Activated T-cell treated with anti-CD3 and anti-CD28 coated beads, Interleukin-2, amount 50 U/mL, for 24 hours (primary cell): ENCODE results near the gene SLC28A2.
"Not testable (repeated sequence)": the region's sequence is repeated elsewhere in the genome, so short reads cannot be mapped to it uniquely, and the experiment has no call there.

Experiments used
- DNase-seq: peaks from one replicate; pipeline ENCODE4 v3.0.0-alpha.2; 2020
- H3K27ac Mint-ChIP-seq: 2 replicates; pipeline ENCODE4 v1.8.0; 2020; ENCODE audit warnings: mild to moderate bottlenecking, mixed read lengths
- H3K27me3 Mint-ChIP-seq: 2 replicates; pipeline ENCODE4 v1.8.0; 2020; ENCODE audit warnings: mixed read lengths
- H3K36me3 Mint-ChIP-seq: 2 replicates; pipeline ENCODE4 v1.8.0; 2020; ENCODE audit warnings: low read depth, mixed read lengths
- H3K4me1 Mint-ChIP-seq: 2 replicates; pipeline ENCODE4 v1.8.0; 2020; ENCODE audit warnings: low read depth, mixed read lengths
- H3K4me3 Mint-ChIP-seq: 2 replicates; pipeline ENCODE4 v1.8.0; 2020; ENCODE audit warnings: mild to moderate bottlenecking, moderate library complexity, mixed read lengths
- H3K9me3 Mint-ChIP-seq: 2 replicates; pipeline ENCODE4 v1.8.0; 2020; ENCODE audit warnings: mixed read lengths

SLC28A2 gene

DNA sequence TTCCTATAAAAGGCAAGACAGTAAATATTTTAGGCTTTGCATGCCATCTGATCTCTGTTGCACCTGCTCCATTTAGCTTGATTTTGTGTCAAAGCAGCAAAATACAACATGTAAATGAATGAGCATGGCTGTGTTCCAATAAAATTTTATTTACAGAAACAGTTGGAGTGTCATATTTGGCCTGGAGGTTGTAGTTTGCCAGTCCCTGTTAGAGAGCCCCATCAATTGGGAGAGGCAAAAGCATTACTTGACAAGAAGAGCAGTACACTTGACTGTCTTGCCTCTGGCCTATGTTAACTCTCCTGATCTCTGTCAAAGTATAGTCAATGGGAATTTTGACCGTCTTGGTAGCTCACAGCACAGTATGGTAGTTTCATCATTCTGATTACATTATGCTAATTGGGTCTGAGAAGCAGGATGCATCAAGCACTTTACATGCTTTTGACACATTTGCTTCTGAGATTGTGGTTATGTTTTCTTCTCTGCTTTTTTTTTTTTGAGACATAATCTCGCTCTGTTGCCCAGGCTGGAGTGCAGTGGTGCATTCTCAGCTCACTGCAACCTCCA, 35.4 kb downstream of the SLC28A2 start:
- H3K9me3 Mint-ChIP-seq, result no peaks in the 10 kb centered on the region
- H3K4me3 Mint-ChIP-seq, result no peak overlapping the region
- H3K27ac Mint-ChIP-seq, result no peak overlapping the region
- no peaks in the 10 kb centered on the region for H3K4me1 Mint-ChIP-seq
- H3K36me3 Mint-ChIP-seq, result no peaks in the 10 kb centered on the region
- no peaks in the 10 kb centered on the region for H3K27me3 Mint-ChIP-seq
- no peak for DNase-seq

DNA sequence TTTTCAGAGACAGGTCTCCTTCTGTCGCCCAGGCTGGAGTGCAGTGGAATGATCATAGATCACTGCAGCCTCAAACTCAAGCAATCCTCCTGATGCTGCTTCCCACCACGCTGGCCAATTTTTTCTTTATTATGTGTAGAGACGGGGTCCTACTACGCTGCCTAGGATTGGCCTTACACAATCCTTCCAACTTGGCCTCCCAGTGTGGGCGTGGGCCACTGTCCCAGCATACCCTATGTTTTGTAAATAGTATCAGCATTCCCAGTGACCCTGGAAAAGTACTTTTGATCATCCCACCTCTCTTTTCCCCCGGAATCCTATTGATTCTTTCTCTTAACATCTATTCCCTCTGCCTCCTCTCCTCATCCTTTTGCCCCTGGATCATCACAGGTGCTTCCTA, 36.9 kb downstream of the SLC28A2 start:
- no peak for DNase-seq
- Mint-ChIP-seq H3K4me3 (no peak overlapping the region), H3K36me3 (no peaks in the 10 kb centered on the region), H3K27me3 (no peaks in the 10 kb centered on the region), H3K27ac (no peak overlapping the region), H3K9me3 (no peaks in the 10 kb centered on the region), H3K4me1 (no peaks in the 10 kb centered on the region)

GRCh38 chr15:45291822-45292582, 40.0 kb downstream of the SLC28A2 start:
- Mint-ChIP-seq H3K27ac (no peak overlapping the region), H3K9me3 (peaks cover 3% of the 10 kb centered on the region), H3K4me3 (no peak overlapping the region), H3K36me3 (peaks cover under 1% of the 10 kb centered on the region), H3K27me3 (peaks cover 13% of the 10 kb centered on the region), H3K4me1 (no peaks in the 10 kb centered on the region)
- no peak for DNase-seq

DNA sequence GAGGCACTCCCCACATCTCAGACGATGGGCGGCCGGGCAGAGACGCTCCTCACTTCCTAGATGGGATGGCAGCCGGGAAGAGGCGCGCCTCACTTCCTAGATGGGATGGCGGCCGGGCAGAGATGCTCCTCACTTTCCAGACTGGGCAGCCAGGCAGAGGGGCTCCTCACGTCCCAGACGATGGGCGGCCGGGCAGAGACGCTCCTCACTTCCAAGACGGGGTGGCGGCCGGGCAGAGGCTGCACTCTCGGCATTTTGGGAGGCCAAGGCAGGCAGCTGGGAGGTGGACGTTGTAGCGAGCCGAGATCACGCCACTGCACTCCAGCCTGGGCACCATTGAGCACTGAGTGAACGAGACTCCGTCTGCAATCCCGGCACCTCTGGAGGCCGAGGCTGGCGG, 41.3 kb downstream of the SLC28A2 start:
- H3K27ac Mint-ChIP-seq, H3K4me1 Mint-ChIP-seq, DNase-seq, H3K36me3 Mint-ChIP-seq, H3K4me3 Mint-ChIP-seq: not testable (repeated sequence)
- peaks cover 16% of the 10 kb centered on the region for H3K27me3 Mint-ChIP-seq
- peaks cover 10% of the 10 kb centered on the region for H3K9me3 Mint-ChIP-seq

- H3K27ac Mint-ChIP-seq, H3K36me3 Mint-ChIP-seq, H3K4me1 Mint-ChIP-seq, DNase-seq, H3K4me3 Mint-ChIP-seq: not testable (repeated sequence)
- Mint-ChIP-seq H3K9me3 (peaks cover 14% of the 10 kb centered on the region), H3K27me3 (peaks cover 24% of the 10 kb centered on the region)
Observed at GRCh38 chr15:45298964-45299378, 46.9 kb downstream of the SLC28A2 start.

DNA sequence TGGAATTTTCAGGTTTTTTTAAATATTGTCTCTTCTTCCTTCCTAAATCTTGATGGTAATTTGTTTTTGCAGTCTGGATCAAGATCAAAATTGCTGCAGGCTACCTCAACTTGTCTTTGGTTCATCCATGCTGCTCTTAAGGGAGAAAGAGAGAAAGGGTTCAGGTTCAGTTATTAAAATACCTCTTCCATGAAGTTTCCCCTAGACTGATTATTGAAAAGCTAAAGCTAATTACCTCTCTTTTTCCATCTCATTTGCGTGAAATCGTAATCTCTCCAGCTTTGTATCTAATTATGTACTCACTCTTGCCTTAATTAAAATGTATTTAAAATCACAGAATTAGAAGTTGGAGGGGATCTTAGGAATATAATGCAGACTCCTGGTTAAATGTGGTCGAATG, 52.7 kb downstream of the SLC28A2 start:
- no peak overlapping the region for H3K27ac Mint-ChIP-seq
- no peaks in the 10 kb centered on the region for H3K36me3 Mint-ChIP-seq
- peaks cover 9% of the 10 kb centered on the region for H3K4me1 Mint-ChIP-seq
- H3K4me3 Mint-ChIP-seq, result no peak overlapping the region
- no peak for DNase-seq
- H3K27me3 Mint-ChIP-seq, result peaks cover 21% of the 10 kb centered on the region
- H3K9me3 Mint-ChIP-seq, result peaks cover 3% of the 10 kb centered on the region

- DNase-seq, result no peak
- peaks cover 21% of the 10 kb centered on the region for H3K27me3 Mint-ChIP-seq
- no peak overlapping the region for H3K4me3 Mint-ChIP-seq
- peaks cover 3% of the 10 kb centered on the region for H3K9me3 Mint-ChIP-seq
- peaks cover 9% of the 10 kb centered on the region for H3K4me1 Mint-ChIP-seq
- no peaks in the 10 kb centered on the region for H3K36me3 Mint-ChIP-seq
- H3K27ac Mint-ChIP-seq, result no peak overlapping the region
Observed at GRCh38 chr15:45306105-45306504, 54.1 kb downstream of the SLC28A2 start.

DNA sequence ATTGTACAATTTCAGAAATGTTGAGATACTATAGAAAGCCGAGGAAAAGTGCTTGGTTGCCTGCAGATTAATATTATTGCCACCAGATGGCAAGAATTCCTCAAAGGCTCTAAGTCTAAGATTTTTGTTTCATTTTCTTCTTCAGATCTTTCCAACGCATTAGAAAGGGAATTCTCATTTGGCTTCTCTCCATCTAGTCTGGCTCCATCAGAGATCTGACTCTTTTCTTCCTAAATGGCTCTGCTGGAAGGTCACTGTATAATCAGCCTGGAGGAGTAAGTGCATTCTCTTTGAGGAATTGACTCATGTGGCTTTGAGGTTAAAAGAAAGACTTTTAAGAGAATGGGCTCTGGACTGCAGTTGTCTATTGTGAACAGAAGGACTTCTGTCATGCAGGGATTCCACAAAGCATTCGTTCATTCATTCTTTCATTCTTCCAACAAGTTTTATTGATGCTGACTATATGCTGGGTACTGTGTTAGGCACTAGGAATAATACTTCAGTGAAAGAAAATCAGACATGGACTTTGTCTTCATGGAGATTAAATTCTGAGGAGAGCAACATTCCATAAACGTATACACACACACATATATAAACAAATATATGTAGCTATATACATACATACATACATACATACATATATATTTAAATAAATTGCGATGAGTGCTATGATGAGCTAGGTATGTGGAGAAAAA, 55.3 kb downstream of the SLC28A2 start:
- Mint-ChIP-seq H3K4me1 (peaks cover 9% of the 10 kb centered on the region), H3K36me3 (no peaks in the 10 kb centered on the region), H3K9me3 (peaks cover 3% of the 10 kb centered on the region), H3K4me3 (no peak overlapping the region), H3K27ac (no peak overlapping the region), H3K27me3 (peaks cover 24% of the 10 kb centered on the region)
- DNase-seq, result no peak

DNA sequence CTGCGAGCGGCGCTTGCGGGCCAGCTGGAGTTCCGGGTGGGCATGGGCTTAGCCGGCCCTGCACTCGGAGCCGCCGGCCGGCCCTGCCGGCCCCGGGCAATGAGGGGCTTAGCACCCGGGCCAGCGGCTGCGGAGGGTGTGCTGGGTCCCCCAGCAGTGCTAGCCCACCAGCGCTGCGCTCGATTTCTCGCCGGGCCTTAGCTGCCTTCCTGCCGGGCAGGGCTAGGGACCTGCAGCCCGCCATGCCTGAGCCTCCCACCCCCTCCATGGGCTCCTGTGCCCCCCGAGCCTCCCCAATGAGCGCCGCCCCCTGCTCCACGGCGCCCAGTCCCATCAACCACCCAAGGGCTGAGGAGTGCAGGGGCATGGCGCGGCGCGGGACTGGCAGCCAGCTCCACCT, 62.1 kb downstream of the SLC28A2 start:
- not testable (repeated sequence) for H3K36me3 Mint-ChIP-seq, H3K4me3 Mint-ChIP-seq, H3K4me1 Mint-ChIP-seq, H3K27ac Mint-ChIP-seq, H3K9me3 Mint-ChIP-seq, DNase-seq
- H3K27me3 Mint-ChIP-seq, result peaks cover 20% of the 10 kb centered on the region

GRCh38 chr15:45314960-45315359, 62.9 kb downstream of the SLC28A2 start:
- Mint-ChIP-seq H3K36me3 (no peaks in the 10 kb centered on the region), H3K4me1 (no peaks in the 10 kb centered on the region), H3K9me3 (no peaks in the 10 kb centered on the region), H3K27me3 (peaks cover 20% of the 10 kb centered on the region), H3K27ac (no peak overlapping the region), H3K4me3 (no peak overlapping the region)
- DNase-seq, result no peak

- Mint-ChIP-seq H3K27ac (no peak overlapping the region), H3K36me3 (no peaks in the 10 kb centered on the region), H3K9me3 (no peaks in the 10 kb centered on the region), H3K4me3 (no peak overlapping the region), H3K27me3 (peaks cover 16% of the 10 kb centered on the region), H3K4me1 (no peaks in the 10 kb centered on the region)
- no peak for DNase-seq
Observed at GRCh38 chr15:45319472-45320214, 67.6 kb downstream of the SLC28A2 start.

- Mint-ChIP-seq H3K27ac (no peak overlapping the region), H3K4me3 (no peak overlapping the region)
Observed at GRCh38 chr15:45320581-45321205, 68.7 kb downstream of the SLC28A2 start.

DNA sequence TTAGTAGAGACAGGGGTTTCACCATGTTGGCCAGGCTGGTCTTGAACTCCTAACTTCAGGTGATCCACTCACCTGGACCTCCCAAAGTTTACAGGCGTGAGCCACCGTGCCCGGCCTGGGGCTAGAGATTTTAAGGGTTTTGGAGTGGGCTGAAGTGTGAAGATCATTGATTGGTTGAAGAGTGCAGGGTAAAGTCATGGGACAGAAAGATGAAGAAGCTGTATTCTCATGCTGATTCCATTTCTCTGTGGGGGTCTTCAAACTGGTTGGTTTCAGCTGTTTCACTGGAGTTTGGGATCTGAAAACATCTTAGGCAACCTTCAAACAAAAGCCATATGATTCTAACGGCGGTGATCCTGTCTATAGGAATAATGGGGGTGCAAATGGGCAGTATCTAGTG, 74.2 kb downstream of the SLC28A2 start:
- peaks cover 30% of the 10 kb centered on the region for H3K27me3 Mint-ChIP-seq
- DNase-seq, result no peak
- no peaks in the 10 kb centered on the region for H3K4me1 Mint-ChIP-seq
- H3K4me3 Mint-ChIP-seq, result no peak overlapping the region
- no peaks in the 10 kb centered on the region for H3K9me3 Mint-ChIP-seq
- no peak overlapping the region for H3K27ac Mint-ChIP-seq
- H3K36me3 Mint-ChIP-seq, result no peaks in the 10 kb centered on the region

More at GRCh38 chr15:45320581-45321205, 68.7 kb downstream of the SLC28A2 start:
- Mint-ChIP-seq H3K27me3 (peaks cover 20% of the 10 kb centered on the region), H3K4me1 (no peaks in the 10 kb centered on the region), H3K36me3 (no peaks in the 10 kb centered on the region), H3K9me3 (no peaks in the 10 kb centered on the region)
- no peak for DNase-seq

GRCh38 chr15:45326741-45327140, 74.7 kb downstream of the SLC28A2 start:
- no peaks in the 10 kb centered on the region for H3K4me1 Mint-ChIP-seq
- H3K4me3 Mint-ChIP-seq, result no peak overlapping the region
- H3K27me3 Mint-ChIP-seq, result peaks cover 30% of the 10 kb centered on the region
- no peaks in the 10 kb centered on the region for H3K36me3 Mint-ChIP-seq
- H3K27ac Mint-ChIP-seq, result no peak overlapping the region
- no peak for DNase-seq
- no peaks in the 10 kb centered on the region for H3K9me3 Mint-ChIP-seq
